Vagina (tissue), 2 donors: ENCODE data around the gene ZFX.

Experiments used
- POLR2A ChIP-seq, 2 donors: fragments of 450-650 bp; IDR thresholded peaks; one replicate each; pipeline ENCODE4 v1.6.1; 2017; ENCODE audit warnings: antibody characterized with exemption in 2 of 2, mild to moderate bottlenecking in 2 of 2, moderate library complexity in 2 of 2
- POLR2AphosphoS5 ChIP-seq, 2 donors: sonication (generic); formaldehyde crosslinking; IDR thresholded peaks; one replicate each; pipeline ENCODE4 v1.9.0; 2017; ENCODE audit warnings: antibody characterized with exemption in 2 of 2, mild to moderate bottlenecking in 2 of 2, low read depth in 1 of 2; ENCODE audit not compliant: insufficient read depth in 1 of 2
- TF ChIP-seq, protein P1 (sequence below), 3 experiments: fragments of 450-650 bp in 2 of 3; fragments of 200-600 bp in 1 of 3; sonication (generic) in 1 of 3; IDR thresholded peaks; one replicate each; pipeline ENCODE4 v1.5.1; 2017 to 2019; ENCODE audit warnings: antibody characterized with exemption in 3 of 3, mild to moderate bottlenecking in 2 of 3, moderate library complexity in 2 of 3

- TF ChIP-seq POLR2AphosphoS5 (IDR thresholded peaks at IDR 0.05; ENCODE audit: insufficient read depth in 1 of 2, low read depth in 1 of 2) = no peak
- TF ChIP-seq, protein P1, sequence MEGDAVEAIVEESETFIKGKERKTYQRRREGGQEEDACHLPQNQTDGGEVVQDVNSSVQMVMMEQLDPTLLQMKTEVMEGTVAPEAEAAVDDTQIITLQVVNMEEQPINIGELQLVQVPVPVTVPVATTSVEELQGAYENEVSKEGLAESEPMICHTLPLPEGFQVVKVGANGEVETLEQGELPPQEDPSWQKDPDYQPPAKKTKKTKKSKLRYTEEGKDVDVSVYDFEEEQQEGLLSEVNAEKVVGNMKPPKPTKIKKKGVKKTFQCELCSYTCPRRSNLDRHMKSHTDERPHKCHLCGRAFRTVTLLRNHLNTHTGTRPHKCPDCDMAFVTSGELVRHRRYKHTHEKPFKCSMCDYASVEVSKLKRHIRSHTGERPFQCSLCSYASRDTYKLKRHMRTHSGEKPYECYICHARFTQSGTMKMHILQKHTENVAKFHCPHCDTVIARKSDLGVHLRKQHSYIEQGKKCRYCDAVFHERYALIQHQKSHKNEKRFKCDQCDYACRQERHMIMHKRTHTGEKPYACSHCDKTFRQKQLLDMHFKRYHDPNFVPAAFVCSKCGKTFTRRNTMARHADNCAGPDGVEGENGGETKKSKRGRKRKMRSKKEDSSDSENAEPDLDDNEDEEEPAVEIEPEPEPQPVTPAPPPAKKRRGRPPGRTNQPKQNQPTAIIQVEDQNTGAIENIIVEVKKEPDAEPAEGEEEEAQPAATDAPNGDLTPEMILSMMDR (IDR thresholded peaks at IDR 0.05) = no peak
- no peak for TF ChIP-seq POLR2A (IDR thresholded peaks at IDR 0.05)
Observed at GRCh38 chrX:24153178-24153795, 3.8 kb downstream of the ZFX start.
